OCI-LY7 (cell line): ENCODE measurements around the gene PM20D2. TPM values are rescaled to one million over a fixed set of nuclear protein-coding genes. Genes with fewer than 3 reads are reported as not detected.

ENCODE experiments used
- BruUV-seq: library from RNA; stranded (reverse); fragments of 400-500 nt; replicated peaks from 2 replicates; lab custom pipeline; 2021; lab: Mats Ljungman, UMichigan
- CTCF ChIA-PET: fragments of 300-600 bp; sonication (Branson Sonifier 250); formaldehyde crosslinking; loops from one replicate; lab custom pipeline; 2022; ENCODE audit warnings: antibody characterized with exemption; ENCODE audit not compliant: unreplicated experiment; lab: Charles Lee
- POLR2A ChIA-PET: fragments of 300-600 bp; sonication (Branson Sonifier 250); formaldehyde crosslinking; loops from one replicate; lab custom pipeline; 2022; ENCODE audit warnings: antibody characterized with exemption; lab: Charles Lee
- DNase-seq: peaks from one replicate; pipeline ENCODE4 v3.0.0-alpha.2; 2015; ENCODE audit warnings: low spot score
- H2AFZ ChIP-seq: fragments of 200-600 bp; sonication (generic), shearing (Covaris generic); 2 replicates; pipeline ENCODE4 v1.6.1; 2014; ENCODE audit warnings: mild to moderate bottlenecking, antibody characterized with exemption, low read length, moderate library complexity
- H3K27ac ChIP-seq: fragments of 200-600 bp; sonication (generic); 2 replicates; pipeline ENCODE4 v1.5.1; 2014; ENCODE audit warnings: mixed run types, low read depth, mild to moderate bottlenecking, moderate library complexity, low read length, inconsistent platforms; ENCODE audit not compliant: poor library complexity, severe bottlenecking
- H3K36me3 ChIP-seq: fragments of 200-600 bp; sonication (generic); 2 replicates; pipeline ENCODE4 v1.6.1; 2014; ENCODE audit warnings: mild to moderate bottlenecking, antibody characterized with exemption, low read length, moderate library complexity, mixed read lengths; ENCODE audit not compliant: insufficient read depth
- H3K4me1 ChIP-seq: fragments of 200-600 bp; sonication (generic); 2 replicates; pipeline ENCODE4 v1.5.1; 2014; ENCODE audit warnings: mild to moderate bottlenecking, low read length; ENCODE audit not compliant: insufficient read depth, poor library complexity, severe bottlenecking
- H3K4me2 ChIP-seq: fragments of 200-600 bp; sonication (generic); 2 replicates; pipeline ENCODE4 v1.6.1; 2014; ENCODE audit warnings: mild to moderate bottlenecking, low read length
- H3K4me3 ChIP-seq: fragments of 200-600 bp; sonication (generic); 2 replicates; pipeline ENCODE4 v1.5.1; 2014; ENCODE audit warnings: mild to moderate bottlenecking, low read depth, low read length; ENCODE audit not compliant: poor library complexity, severe bottlenecking
- H3K79me2 ChIP-seq: fragments of 200-600 bp; sonication (generic); 2 replicates; pipeline ENCODE4 v1.6.1; 2016; ENCODE audit warnings: low read depth, mild to moderate bottlenecking, low read length, moderate library complexity, mixed read lengths; ENCODE audit not compliant: insufficient read depth
- H3K9me2 ChIP-seq: fragments of 200-600 bp; sonication (generic); 2 replicates; pipeline ENCODE4 v1.6.1; 2016; ENCODE audit warnings: mild to moderate bottlenecking, low read length, mixed read lengths; ENCODE audit not compliant: insufficient read depth
- H3K9me3 ChIP-seq: fragments of 200-600 bp; sonication (generic); 2 replicates; pipeline ENCODE4 v1.6.1; 2014; ENCODE audit warnings: mild to moderate bottlenecking, mixed run types, low read length, mixed read lengths
- H4K20me1 ChIP-seq: fragments of 200-600 bp; sonication (generic); 2 replicates; pipeline ENCODE4 v1.6.1; 2014; ENCODE audit warnings: mild to moderate bottlenecking, antibody characterized with exemption, low read length, moderate library complexity, mixed read lengths; ENCODE audit not compliant: insufficient read depth
- CTCF ChIP-seq: fragments of 200-600 bp; sonication (generic); conservative IDR thresholded peaks from 2 replicates; pipeline ENCODE4 v1.5.1; 2014; ENCODE audit warnings: mild to moderate bottlenecking, antibody characterized with exemption, low read length, moderate library complexity, mixed read lengths
- EZH2phosphoT487 ChIP-seq: fragments of 200-600 bp; sonication (generic); IDR thresholded peaks from 2 replicates; pipeline ENCODE4 v1.6.1; 2018; ENCODE audit warnings: low read depth, borderline replicate concordance, mild to moderate bottlenecking, mixed run types, antibody characterized with exemption, low read length, moderate library complexity, mixed read lengths
- intact Hi-C: fragments of 100-400 bp; cut with micrococcal nuclease; formaldehyde crosslinking; loops from one replicate; pipeline ENCODE4 v1.10.0; 2022; ENCODE audit not compliant: unreplicated experiment
- total RNA-seq, 2 experiments: library from RNA; depleted of rRNA in 1 of 2; stranded (reverse); fragments of >200 nt in 1 of 2; shearing (Covaris generic) in 1 of 2; gene quantifications; 2 replicates each; pipeline ENCODE4 v1.2.3, GENCODE V29; 2014 to 2022

PM20D2 gene
- total RNA-seq, 2 experiments from 2014 or later = 35.1 to 36.1 TPM

DNA sequence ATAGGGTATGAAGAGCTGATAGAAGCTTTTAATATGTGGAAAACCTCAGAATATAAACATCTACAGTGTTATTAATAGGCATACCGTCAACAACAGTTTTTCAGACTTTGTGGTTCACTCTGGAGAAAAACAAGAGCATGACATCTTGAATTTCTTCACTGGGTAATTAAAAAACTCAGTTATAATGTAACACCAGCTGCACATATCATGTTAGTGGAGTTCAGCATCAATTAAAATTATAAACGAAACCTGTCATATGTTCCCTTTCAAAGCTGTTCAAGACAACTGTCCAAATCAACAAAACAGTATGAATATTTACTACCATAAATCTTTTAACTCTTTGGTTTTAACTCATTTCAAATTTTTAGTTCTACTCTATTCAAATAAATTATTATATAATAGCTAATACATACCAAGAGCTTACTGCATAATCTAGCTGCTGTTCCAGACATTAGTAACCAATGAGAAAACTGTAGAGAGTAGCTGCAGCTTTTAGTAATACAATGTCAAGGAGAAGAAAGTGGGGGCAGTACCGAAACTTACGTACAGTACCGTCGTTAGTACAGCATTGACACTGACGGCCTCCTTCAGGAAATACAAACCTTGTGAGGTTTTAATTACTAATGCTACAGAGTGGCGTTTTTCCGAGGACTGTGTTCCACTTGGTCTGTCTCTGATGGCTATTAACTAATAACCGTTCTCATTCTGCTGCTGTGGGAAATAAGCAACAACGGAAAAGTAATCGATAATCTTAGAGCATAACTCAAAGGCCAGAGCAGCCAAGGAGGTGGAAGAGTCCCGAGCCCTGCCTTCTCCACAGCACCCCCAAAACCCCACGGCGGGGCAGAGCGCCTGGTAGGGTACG lies 532 bp upstream of the PM20D2 start:
- Histone ChIP-seq H3K36me3 (peaks cover 19% of the 10 kb centered on the region), H2AFZ (peak overlapping the region; percentile 97), H3K4me3 (peak overlapping the region; percentile 76), H3K27ac (peak overlapping the region; percentile 76), H3K4me2 (peak overlapping the region; percentile 84), H3K9me3 (no peaks in the 10 kb centered on the region), H4K20me1 (no peaks in the 10 kb centered on the region), H3K4me1 (peaks cover 41% of the 10 kb centered on the region), H3K79me2 (peaks cover 27% of the 10 kb centered on the region; the same call in 1 of the 2 replicates), H3K9me2 (no peaks in the 10 kb centered on the region)
- peak; percentile 74 for DNase-seq
- ChIA-PET CTCF (interaction anchor here (0.6 to 1.4 kb wide), 5 partner anchors 17 to 98 kb away, joined by 3 to 6 read pairs (median 4); partner anchors contain the start of gene PNRC1), POLR2A (interaction anchor here (0.6 to 6.0 kb wide), 33 partner anchors 8 to 1239 kb away, joined by 3 to 66 read pairs (median 4); partner anchors contain the start of genes PNRC1, RNGTT and UBE2J1)
- intact Hi-C loops = loop anchor here (5.0 kb wide), 2 partner anchors 212 to 267 kb away; partner anchors contain the start of gene RRAGD
- TF ChIP-seq EZH2phosphoT487 (no peak), CTCF (0 out of 2 replicates have a peak, but pooled peaks have one; percentile 18)
- TSS peak; percentile 77 for BruUV-seq

DNA sequence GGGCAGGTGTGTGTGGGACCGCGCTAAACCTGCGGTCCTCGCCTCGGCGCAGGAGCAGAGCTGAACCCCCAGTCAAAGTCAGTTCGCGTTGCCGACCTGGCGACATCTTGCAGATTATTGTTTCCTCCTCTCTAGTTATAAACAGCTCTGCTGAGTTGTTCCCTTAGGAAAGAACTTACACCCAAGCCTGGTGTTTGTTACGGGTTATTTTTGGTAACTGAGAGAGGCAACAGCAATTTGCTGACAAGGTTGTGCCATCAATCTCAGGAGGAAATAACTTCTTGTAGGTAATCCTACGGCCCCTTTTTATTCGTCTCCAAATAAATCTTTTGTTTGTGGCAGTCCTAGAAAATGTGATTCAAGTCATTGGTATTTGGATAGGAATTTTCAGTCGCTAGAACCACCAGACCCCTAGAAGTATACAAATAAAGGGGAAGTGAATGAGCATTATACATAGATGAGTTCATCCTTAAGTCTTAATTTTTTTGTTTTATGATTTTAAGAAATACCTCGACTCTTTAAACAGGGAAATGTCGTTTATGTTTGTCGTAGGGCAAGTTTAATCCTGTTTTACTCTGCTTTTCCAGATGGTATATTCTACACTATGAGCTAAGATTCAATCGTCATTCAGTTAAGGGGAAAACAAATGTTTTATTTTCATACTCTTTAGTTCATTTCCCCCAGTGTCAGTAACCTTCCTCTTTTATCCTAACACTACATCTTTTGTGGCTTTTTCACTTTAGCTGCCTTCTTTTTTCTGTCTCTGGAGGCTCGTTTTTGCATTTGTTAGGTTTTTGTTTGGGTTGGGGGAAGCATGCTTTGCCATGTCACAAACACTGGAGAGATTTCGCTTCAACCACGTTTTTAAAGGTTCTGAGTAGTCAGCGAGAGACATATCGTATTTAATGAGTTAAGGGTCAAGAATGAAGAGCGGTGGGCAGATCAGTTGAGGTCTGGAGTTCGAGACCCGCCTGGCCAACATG lies 1.2 kb downstream of the PM20D2 start:
- DNase-seq = peak; percentile 71
- Histone ChIP-seq H2AFZ (peak overlapping the region; percentile 97), H3K79me2 (peaks cover 27% of the 10 kb centered on the region; the same call in 1 of the 2 replicates), H3K4me1 (peaks cover 41% of the 10 kb centered on the region), H3K9me2 (no peaks in the 10 kb centered on the region), H4K20me1 (no peaks in the 10 kb centered on the region), H3K9me3 (no peaks in the 10 kb centered on the region), H3K4me2 (peak overlapping the region; percentile 84), H3K4me3 (peak overlapping the region; percentile 76), H3K36me3 (peaks cover 28% of the 10 kb centered on the region), H3K27ac (peak overlapping the region; percentile 76)
- TSS peak; percentile 76 for BruUV-seq
- ChIA-PET POLR2A (interaction anchor here (0.6 to 6.0 kb wide), 9 partner anchors 9 to 203 kb away, joined by 3 to 66 read pairs (median 3); partner anchors contain the start of genes PNRC1 and RNGTT), CTCF (interaction anchor here (0.6 kb wide), 1 partner anchor 211 kb away, joined by 3 read pairs; no protein-coding TSS in a partner anchor)
- intact Hi-C loops = loop anchor here (1.0 to 5.0 kb wide), 3 partner anchors 67 to 265 kb away; partner anchors contain the start of genes PNRC1 and RRAGD
- TF ChIP-seq CTCF = no peak
- TF ChIP-seq EZH2phosphoT487 = no peak
